AG08395 (cell line): ENCODE measurements around the gene CHRD.

Experiments used
- DNase-seq: peaks from one replicate; pipeline ENCODE4 v3.0.0; 2012; ENCODE audit warnings: mixed read lengths, low spot score

The CHRD gene

DNA sequence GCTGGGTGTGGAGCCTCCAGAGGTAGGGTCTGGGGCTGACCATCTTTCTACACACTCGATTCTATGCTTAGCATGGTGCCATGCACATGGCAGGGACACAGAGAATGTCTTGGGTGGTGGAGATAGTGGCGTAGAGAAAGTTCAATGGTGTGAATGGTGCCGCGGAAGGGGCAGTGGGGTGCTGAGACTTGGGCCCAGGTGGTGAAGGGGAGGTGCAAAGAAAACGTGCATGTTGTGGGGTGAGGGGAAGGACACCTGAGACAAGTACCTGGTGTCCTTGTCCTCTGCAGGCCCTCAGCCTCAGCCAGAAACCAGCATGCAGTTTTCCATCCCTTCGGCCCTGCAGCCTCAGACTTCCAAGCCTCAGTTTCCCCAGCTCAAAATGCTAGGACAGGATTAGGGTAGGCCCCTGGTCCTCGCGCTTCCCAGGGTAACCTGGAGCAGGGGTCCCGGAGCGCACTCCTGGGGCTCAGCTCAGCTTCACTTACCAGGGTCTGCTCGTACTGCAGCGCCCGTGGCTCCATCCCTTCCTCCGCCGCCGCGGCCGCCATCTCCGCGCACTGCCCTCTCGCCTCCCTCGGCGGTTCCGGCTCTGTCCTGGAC, 18.8 kb upstream of the CHRD start:
- no peak for DNase-seq

DNA sequence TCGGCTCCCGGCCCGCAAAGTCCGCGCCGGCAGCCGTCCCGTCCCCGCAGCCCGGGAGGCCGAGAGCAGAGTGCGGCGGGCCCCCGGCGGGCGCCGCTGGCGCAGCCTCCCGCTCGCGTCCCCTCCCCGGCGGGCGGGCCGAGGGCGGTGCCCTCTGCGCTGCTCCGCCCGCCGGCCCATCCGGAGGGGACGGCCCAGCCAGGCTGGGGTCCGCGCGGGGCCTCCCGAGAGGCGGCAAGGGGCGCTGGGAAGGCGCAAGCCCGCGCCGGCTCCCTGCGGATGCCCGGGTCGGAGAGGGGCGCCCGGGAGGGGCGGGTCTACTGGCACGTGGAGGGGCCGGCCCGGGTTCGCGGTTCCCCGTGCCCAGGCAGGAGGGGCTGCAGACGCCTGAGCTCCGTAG, 18.3 kb upstream of the CHRD start, which contains the start of the genes CLCN2 and POLR2H:
Gene CLCN2, minus strand, starts transcription at position 74 of the 400 bp plus-strand sequence. CDS start 126 bp downstream, outside the sequence.
Gene POLR2H, plus strand, starts transcription at position 179 of the 400 bp plus-strand sequence. CDS start 1,783 bp downstream, outside the sequence.
- peak; percentile 64 for DNase-seq

DNA sequence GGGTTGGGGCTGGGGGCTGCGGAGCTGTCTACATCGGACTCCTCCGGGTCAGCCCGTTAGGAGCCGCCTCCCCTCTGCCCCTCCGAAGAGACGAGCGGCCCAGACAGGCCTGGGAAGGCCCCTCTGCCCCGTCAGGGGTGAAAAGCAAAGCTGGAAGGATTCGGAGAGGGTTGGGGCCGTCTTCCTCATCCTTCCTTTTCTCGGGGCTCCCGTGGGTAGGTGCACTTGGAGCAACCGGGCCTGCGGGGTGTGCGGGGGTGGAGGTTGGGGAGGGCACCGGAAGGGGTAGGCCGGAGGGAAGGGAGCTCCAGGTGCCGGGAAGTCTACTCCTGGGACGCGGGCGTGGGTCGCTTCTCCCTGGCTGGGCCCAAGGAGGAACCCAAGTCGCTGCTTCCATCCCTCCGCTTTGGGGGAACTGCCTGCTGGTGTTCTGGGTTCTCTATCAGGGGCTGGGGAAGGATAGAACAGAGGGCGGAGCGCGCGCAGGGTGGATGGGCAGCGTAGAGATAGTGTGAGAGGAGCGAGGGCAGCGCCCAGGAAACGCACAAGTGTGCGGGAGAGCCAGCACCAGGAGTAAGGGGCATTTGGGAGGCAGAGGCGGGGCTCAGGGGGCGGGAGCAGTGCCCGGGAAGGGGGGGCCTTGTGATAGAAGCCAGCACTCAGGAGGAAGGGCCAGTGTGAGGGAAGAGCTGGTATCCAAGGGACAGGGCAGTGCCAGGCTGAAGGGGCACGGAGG, 17.8 kb upstream of the CHRD start:
- DNase-seq = peak; percentile 42

DNA sequence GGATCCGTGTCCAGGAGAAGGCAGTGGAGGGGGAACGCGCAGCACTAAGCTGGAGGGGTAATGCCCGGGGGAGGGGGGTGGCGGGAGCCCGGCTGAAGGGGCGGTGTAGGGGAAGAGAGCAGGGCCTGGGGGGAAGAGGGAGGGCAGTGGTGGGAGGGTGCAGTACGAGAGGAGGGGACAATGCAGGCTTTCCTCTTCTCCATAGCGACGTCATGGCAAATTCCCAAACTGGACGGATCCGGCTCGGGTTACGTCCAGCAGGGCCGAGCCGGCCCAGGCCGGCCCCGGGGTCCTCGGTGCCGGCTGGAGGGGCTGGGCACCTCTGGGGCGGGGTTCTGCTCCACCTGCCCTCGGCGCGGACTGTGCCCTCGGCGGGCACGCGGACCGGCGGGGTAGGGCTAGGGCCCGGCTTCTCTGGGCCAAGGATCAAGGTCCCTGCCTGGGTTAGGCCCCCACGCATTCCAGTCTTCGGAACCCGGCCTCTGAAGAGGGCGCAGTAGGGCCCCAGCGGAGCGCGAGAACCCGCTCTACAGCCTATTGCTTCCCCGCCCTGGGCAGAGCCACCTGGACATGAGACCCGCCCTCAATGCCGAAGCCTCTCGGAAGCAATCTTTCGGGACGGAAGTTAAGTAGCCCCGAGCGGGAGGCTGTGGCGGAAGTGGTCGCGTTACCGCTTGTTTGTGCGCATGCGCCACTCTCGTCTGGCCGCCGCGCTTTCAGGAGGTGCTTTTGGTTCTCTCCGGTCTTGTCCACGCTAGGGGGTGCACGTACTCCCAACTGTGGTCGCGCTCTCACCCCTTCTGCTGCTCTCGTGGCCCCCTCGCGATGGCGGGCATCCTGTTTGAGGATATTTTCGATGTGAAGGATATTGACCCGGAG, 16.9 kb upstream of the CHRD start:
- peak; percentile 98 for DNase-seq

DNA sequence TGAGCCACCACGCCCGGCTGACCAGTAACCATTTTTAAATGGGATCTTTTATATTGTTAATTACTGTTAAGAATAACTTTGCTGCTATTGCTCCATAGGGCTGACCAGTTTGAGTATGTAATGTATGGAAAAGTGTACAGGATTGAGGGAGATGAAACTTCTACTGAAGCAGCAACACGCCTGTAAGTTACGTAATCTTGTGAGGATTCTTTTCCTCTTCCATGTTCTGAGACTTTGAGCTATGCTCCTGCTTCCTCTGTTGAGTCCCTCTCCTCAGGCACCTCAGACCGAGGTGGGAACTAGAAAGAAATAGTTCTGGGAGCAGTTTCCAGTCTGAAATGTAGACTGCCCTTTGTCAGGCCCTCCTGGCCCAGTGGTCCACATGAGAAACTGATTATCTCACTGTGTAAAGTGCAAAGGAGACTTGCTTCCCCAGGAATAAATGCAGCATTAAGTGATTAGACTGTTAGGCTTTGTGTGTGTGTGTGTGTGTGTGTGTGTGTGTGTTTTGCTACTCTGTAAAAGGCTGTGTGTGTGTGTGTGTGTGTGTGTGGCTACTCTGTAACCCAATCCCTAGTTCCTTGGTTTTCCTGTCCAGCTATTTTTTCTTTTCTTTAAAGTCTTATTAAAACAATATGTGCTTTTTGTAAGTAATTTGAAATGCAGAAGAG, 13.1 kb upstream of the CHRD start:
- DNase-seq = no peak

DNA sequence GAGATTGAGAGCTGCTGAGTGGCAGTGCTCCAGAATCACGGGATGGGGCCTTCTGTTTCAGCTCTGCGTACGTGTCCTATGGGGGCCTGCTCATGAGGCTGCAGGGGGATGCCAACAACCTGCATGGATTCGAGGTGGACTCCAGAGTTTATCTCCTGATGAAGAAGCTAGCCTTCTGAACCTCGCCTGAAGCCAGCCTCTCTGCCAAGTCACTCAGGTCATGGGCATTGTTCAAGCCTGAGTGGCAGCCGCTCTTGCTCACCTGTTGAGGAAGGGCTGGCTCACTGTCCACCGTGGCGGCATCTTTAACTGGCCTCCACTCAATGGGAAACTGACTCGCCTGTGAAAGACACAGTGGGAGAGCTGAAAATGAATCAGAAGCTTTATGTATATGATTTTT, 11.7 kb upstream of the CHRD start:
- DNase-seq = no peak

DNA sequence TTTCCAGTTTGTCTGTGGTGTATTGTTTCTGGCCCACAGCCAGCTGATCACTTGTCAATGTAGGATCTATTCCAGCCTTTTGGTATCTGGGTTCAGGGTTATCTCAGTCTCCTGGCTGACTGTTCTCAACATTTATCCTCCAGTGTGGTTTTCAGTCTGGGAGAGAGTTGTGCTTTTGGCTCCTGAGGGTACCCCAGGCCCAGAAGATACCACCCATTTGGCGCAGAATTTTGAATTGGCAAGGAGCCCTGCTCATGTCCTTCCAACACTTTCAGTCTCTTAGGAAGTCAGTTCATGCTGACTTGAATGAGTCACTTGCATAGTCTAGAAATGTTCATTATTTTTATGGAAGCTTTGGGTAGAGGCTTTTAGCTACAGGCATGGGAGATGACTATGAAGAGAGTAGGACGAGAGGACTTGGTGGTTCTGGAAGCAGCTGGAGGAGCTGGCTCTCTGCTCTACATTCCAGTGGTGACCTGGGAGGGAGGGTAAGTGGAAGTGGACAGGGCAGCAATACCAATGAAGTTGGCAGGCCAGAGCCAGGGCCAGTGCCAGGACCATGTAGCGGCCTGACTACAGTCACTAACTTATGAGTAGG, 11.2 kb upstream of the CHRD start:
- peak; percentile 72 for DNase-seq

DNA sequence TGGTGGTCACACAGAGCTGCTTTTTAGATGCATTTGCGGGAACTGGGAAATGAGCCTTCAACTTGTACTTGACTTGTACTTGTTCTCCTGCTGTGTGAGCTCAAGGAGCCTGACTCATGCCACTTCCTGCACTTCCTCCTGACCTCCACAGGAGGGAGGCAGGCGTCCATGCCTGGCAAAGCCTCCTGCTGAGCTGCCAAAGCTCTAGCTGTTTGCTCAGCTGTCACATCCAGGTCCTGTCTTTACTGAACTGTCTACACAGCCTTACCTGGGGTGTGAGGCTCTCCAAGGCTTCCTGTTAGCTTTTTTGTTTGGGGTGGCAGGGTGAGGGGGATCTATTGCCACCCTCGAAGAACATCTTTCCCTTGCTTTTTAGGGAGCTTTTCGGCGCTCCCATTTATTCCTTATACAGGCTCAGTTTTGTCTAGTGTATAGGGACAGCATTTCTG, 8.3 kb upstream of the CHRD start:
- peak; percentile 92 for DNase-seq

DNA sequence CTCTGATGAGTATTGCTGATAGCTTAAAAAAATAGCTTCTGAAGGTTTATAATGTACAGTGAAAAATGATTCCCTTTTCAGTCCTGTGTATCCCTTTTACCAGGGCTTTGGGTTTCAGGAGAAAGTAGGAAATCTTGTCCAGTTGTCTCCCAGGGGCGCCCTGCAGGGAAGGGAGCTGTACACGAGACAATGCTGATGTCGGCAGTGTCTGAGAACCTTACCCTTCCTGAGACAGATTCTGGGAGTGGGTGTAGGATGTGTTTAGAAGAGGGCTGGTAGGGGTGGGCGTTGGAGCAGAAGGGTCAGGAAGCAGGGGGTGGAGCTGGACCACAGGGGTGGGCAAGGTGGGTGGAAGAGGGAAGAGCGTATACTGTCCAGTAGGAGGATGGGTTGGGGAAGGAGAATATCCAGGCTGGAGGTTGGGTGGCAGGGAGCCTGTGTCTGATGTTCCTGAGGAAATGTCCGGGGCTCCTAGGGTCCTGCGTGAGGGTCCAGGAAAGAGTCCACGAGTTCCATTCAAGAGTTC, 7.5 kb upstream of the CHRD start:
- DNase-seq = no peak

DNA sequence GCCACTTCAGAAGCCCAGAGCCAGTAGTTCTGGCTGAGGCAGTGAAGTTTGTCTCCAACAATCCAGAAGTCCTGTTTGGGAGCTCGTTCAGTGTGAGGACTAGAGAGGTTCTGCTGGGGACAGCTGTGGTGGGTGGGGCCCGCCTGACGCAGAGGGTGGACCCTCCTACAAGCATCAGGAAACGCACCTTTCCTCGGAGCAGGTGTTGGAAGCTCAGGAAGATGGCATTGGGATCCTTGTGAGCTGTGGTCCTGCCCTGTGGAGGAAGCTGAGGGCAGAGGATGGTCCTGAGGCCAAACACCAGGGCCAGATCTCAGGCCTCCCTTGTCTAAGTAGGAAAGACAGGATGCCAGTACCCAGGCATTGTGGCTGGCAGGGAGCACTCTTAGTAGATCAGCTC, 6.9 kb upstream of the CHRD start:
- DNase-seq = no peak

DNA sequence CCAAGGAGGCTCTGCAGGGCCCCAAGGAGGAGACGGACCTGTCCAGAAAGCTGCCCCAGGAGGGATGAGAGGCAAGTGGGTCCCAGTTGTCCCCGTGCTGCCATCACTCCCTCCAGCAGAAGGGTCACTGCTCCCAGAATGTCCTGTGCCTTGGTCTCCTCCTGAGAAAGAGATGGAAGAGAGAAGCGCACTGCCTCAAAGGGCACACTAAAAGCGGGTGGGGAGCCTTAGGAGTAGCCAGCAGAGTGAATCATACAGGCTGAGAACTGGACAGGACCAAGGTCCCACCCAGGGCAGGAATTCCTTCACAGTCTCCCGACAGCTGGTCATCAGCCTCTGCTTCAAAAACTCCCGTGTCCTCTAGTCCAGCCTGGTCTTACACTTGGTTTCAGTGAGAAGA, 6.4 kb upstream of the CHRD start:
- DNase-seq = peak; percentile 82

DNA sequence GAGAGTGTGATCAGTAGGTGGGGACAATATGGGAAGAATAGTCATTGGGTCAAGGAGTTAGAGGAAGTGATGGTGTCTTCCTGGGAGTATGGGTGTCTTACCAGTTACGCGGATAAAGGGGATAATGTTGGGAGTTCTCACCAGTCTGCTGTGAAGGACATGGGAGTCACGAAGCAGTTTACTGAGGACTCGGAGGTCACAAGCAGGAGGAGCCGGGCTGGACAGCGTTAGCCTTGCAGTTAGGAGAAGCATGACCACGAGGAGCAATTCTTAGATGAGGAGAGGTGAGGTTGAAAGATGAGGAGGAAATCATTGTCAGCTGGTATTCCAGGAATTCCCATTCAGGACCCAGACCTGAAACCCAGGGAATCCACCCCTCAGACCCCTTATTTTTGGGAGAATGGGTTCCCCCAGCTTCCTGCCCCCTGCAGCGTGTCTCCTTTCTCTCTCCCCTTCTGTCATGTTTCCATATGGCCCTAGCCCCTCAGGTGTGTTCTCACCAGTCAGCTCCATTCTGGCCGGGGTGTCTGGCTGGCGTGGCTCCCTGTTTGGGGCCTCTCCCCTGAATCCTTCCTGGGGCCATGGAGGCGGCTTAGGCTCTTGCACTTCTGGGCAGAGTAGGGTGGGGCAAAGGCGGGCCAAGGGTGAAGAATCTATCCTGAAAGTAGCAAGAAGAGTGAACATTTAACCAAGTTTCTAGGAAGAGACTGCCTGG, 4.0 kb upstream of the CHRD start:
- DNase-seq = no peak

DNA sequence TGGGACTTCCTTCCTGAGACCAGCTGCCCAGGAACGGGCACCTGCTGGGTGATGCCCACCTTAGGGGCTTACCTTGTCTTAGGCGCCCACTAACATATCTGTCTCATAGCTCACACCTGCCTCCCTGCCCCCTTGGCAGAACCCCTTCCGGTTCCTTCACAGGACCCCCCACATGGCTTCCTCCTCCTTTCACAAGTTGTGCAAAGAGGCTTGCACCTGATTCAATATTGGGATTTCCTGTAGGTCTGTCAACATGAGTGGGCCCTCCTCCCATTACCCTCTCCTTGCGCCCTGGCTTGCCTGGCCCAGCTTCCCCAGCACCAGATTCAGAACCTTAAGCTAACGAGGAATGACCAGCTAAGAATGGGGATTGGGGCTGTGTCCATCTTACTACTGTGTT, 2.5 kb upstream of the CHRD start:
- no peak for DNase-seq

DNA sequence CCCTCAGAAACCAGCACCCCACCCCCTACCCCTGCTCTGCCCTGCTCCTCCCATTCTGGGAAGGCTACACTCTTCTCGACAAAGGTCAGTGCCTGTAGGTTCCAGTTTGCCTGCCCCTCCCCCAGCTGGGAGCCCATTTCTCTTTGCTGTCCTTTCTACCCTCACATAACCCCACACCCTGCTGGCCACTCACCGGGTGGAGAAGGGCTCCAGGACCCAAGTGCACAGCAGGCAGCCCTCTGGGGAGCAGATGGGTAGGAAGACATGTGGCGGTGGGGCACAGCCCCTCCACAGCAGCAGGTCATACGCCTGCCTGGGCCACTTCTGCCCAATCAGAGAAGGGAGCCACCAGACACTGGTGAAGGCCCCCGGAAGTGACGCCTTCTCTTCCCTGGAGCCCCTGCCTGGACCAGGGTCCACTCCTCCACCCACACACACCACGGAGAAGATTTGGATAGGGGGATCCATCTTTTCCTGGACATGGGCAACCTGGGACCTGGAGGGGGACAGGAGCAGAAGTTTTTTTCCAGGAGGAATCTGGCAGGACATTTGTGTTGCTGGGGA, 1.9 kb upstream of the CHRD start, which contains the start of gene THPO:
Gene THPO, minus strand, starts transcription at position 326 of the 564 bp plus-strand sequence. CDS start 1,948 bp downstream, outside the sequence.
- DNase-seq = no peak

DNA sequence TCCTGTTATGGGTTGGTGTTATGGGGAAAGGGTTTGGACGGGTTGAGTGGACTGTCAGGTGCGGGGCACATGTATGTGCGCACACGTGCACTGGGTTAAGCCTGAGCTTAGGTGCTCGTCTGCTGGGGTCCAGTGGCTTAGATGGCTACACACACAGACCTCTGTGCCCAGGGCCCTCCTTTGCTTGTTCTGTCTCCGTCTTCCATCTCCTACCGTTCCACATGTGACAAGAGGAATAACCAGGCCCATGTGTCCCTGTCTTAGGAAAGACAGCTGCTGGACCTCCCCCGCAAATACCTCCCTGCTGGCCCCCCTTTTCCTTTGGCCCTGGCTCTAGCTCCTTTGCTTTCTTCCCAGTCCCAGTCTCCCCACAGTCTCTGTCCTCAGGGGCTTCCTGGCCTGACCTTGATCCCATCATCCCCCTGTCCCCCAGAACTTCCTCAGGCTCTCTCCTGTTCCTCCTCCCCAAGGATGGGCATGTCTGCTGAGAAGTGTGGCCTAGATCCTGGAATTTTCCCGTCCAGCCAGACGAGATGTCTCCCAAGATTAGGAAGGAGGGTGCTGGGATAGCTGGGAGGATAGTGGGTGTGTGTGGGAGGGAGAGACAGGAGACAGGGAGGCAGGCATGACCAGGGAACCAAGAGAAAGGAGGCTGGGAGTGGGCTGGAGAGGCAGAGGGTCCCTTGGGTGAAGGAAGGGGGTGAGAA, 1.1 kb upstream of the CHRD start:
- DNase-seq = no peak

DNA sequence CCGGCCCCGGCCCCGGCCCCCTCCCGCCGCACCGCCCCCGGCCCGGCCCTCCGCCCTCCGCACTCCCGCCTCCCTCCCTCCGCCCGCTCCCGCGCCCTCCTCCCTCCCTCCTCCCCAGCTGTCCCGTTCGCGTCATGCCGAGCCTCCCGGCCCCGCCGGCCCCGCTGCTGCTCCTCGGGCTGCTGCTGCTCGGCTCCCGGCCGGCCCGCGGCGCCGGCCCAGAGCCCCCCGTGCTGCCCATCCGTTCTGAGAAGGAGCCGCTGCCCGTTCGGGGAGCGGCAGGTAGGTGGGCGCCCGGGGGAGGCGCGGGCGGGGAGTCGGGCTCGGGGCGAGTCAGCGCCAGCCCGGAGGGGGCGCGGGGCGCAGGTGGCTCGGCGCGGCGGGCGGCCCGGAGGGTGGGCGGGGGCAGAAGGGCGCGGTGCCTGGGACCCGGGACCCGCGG, 352 bp downstream of the CHRD start:
- DNase-seq = peak; percentile 74

DNA sequence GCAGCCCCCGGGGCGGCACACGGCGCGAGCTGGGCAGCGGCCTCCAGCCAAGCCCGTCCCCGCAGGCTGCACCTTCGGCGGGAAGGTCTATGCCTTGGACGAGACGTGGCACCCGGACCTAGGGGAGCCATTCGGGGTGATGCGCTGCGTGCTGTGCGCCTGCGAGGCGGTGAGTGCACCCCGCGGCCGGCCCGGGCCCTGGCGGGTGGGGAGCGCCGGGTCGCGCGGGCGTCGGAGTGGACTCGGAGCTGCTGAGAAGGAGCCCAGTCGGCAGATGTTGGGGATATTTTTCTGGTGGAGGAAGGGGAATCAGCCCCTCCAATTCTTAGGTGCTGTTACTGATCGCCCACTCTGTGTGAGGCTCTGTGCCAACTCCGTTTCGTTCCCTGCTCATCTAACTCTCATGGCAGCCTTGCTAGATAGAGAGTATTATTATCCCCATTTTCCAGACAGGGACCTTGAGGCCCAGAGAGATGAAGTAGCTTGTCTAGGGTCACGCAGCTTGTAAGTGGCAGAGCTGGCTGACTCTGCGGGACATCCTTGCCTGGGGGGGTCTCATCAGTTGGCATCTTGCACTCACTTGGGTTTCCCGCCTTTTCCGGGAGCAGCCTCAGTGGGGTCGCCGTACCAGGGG, 890 bp downstream of the CHRD start:
- DNase-seq = no peak

DNA sequence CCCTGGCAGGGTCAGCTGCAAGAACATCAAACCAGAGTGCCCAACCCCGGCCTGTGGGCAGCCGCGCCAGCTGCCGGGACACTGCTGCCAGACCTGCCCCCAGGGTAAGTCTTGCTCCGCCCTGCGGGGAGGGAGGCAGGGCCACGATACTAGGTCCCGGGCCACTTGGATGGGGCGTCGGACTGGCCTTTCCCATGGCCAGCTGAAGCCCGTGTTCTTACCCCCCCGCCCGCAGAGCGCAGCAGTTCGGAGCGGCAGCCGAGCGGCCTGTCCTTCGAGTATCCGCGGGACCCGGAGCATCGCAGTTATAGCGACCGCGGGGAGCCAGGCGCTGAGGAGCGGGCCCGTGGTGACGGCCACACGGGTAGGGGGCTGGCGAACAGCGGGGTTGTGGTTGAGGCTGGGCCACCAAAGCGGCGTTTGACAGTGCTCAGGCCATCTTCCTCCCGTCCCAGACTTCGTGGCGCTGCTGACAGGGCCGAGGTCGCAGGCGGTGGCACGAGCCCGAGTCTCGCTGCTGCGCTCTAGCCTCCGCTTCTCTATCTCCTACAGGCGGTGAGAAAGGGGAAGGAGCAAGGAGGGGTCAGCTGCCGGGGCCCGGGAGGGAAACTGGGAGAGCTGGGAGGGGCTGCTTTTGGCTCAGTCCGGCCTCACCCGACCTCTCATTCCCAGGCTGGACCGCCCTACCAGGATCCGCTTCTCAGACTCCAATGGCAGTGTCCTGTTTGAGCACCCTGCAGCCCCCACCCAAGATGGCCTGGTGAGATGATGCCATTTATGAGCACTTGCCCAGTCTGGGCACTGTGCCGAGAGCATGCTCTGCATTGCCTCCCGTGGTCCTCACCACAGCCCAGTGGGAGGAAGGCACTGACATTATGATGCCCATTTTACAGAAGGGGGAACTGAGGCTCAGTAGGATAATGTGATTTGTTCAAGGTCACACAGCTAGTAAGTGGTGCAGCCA, 1.7 kb downstream of the CHRD start:
- no peak for DNase-seq
